H9 (cell line): ENCODE data around the gene LOXL1. TPM values are rescaled to one million over a fixed set of nuclear protein-coding genes. Genes with fewer than 3 reads are reported as not detected.

Experiments
- DNase-seq: peaks from one replicate; pipeline ENCODE4 v3.0.0-alpha.2; 2017
- H2AFZ ChIP-seq: one replicate; pipeline ENCODE4 v1.6.1; 2013; ENCODE audit warnings: mild to moderate bottlenecking, low read length, control low read depth, moderate library complexity
- H2AK5ac ChIP-seq: 2 replicates; pipeline ENCODE4 v1.6.1; 2013; ENCODE audit warnings: low read length, control low read depth, mixed read lengths; ENCODE audit not compliant: insufficient read length
- H2BK120ac ChIP-seq: one replicate; pipeline ENCODE4 v1.6.1; 2013; ENCODE audit warnings: low read depth, mild to moderate bottlenecking, low read length, control low read depth, inconsistent platforms; ENCODE audit not compliant: poor library complexity, severe bottlenecking
- H2BK12ac ChIP-seq: 2 replicates; pipeline ENCODE4 v1.6.1; 2013; ENCODE audit warnings: low read length, control low read depth, mixed read lengths, low read depth; ENCODE audit not compliant: insufficient read length
- H2BK15ac ChIP-seq: 2 replicates; pipeline ENCODE4 v1.6.1; 2013; ENCODE audit warnings: low read depth, low read length, control low read depth
- H2BK20ac ChIP-seq: one replicate; pipeline ENCODE4 v1.6.1; 2013; ENCODE audit warnings: low read depth, mild to moderate bottlenecking, low read length, control low read depth, inconsistent platforms; ENCODE audit not compliant: poor library complexity, severe bottlenecking
- H2BK5ac ChIP-seq: 2 replicates; pipeline ENCODE4 v1.6.1; 2013; ENCODE audit warnings: low read length, control low read depth, mixed read lengths; ENCODE audit not compliant: insufficient read length
- H3K14ac ChIP-seq: 2 replicates; pipeline ENCODE4 v1.6.1; 2013; ENCODE audit warnings: low read length, control low read depth; ENCODE audit not compliant: insufficient read depth
- H3K18ac ChIP-seq: 2 replicates; pipeline ENCODE4 v1.6.1; 2013; ENCODE audit warnings: low read depth, mild to moderate bottlenecking, mixed read lengths, low read length, control low read depth; ENCODE audit not compliant: insufficient read length
- H3K23ac ChIP-seq: 2 replicates; pipeline ENCODE4 v1.6.1; 2013; ENCODE audit warnings: low read length, control low read depth, mixed read lengths, low read depth; ENCODE audit not compliant: insufficient read length
- H3K23me2 ChIP-seq: 2 replicates; pipeline ENCODE4 v1.6.1; 2013; ENCODE audit warnings: low read depth, mild to moderate bottlenecking, mixed read lengths, low read length, control low read depth; ENCODE audit not compliant: insufficient read length, poor library complexity, severe bottlenecking
- H3K27ac ChIP-seq: 2 replicates; pipeline ENCODE4 v1.5.1; 2013; ENCODE audit warnings: low read length, control low read depth, mixed read lengths, low read depth; ENCODE audit not compliant: insufficient read length
- H3K27me3 ChIP-seq: 2 replicates; pipeline ENCODE4 v1.6.1; 2013; ENCODE audit warnings: low read length, control low read depth, inconsistent platforms; ENCODE audit not compliant: insufficient read depth
- H3K4ac ChIP-seq: 2 replicates; pipeline ENCODE4 v1.6.1; 2013; ENCODE audit warnings: low read depth, mild to moderate bottlenecking, control low read depth, inconsistent platforms, low read length, moderate library complexity
- H3K4me1 ChIP-seq: 2 replicates; pipeline ENCODE4 v1.6.1; 2013; ENCODE audit warnings: low read length, control low read depth, inconsistent platforms; ENCODE audit not compliant: insufficient read depth
- H3K4me2 ChIP-seq: 2 replicates; pipeline ENCODE4 v1.6.1; 2013; ENCODE audit warnings: low read length, control low read depth, mixed read lengths; ENCODE audit not compliant: insufficient read length, insufficient read depth
- H3K56ac ChIP-seq: 2 replicates; pipeline ENCODE4 v1.6.1; 2013; ENCODE audit warnings: low read depth, mild to moderate bottlenecking, mixed read lengths, low read length, control low read depth; ENCODE audit not compliant: insufficient read length
- H3K79me1 ChIP-seq: 2 replicates; pipeline ENCODE4 v1.6.1; 2013; ENCODE audit warnings: low read depth, mild to moderate bottlenecking, moderate library complexity, low read length, control low read depth, inconsistent platforms; ENCODE audit not compliant: insufficient read depth, poor library complexity, severe bottlenecking
- H3K79me2 ChIP-seq: 2 replicates; pipeline ENCODE4 v1.6.1; 2013; ENCODE audit warnings: low read length, control low read depth, inconsistent platforms; ENCODE audit not compliant: insufficient read depth
- H3K9ac ChIP-seq: 2 replicates; pipeline ENCODE4 v1.6.1; 2013; ENCODE audit warnings: low read length, control low read depth, mixed read lengths; ENCODE audit not compliant: insufficient read length; ENCODE audit errors: extremely low read depth
- H3K9me3 ChIP-seq: one replicate; pipeline ENCODE4 v1.6.1; 2013; ENCODE audit warnings: low read depth, low read length, inconsistent platforms; ENCODE audit not compliant: control insufficient read depth
- H3T11ph ChIP-seq: one replicate; pipeline ENCODE4 v1.6.1; 2013; ENCODE audit warnings: mild to moderate bottlenecking, low read length, control low read depth, inconsistent platforms
- H4K20me1 ChIP-seq: one replicate; pipeline ENCODE4 v1.6.1; 2013; ENCODE audit not compliant: control insufficient read depth, insufficient read length, insufficient read depth
- H4K5ac ChIP-seq: 2 replicates; pipeline ENCODE4 v1.6.1; 2013; ENCODE audit warnings: low read depth, mild to moderate bottlenecking, mixed read lengths, low read length, control low read depth; ENCODE audit not compliant: insufficient read length
- H4K8ac ChIP-seq: replicated peaks from 2 replicates; pipeline ENCODE4 v1.6.1; 2013; ENCODE audit warnings: low read length, control low read depth, mixed read lengths, low read depth; ENCODE audit not compliant: insufficient read length
- H4K91ac ChIP-seq: 2 replicates; pipeline ENCODE4 v1.6.1; 2013; ENCODE audit warnings: low read depth, mild to moderate bottlenecking, moderate library complexity, mixed read lengths, low read length, control low read depth; ENCODE audit not compliant: insufficient read length
- H3K27ac Mint-ChIP-seq, 3 experiments: 2 replicates in 2 of 3; 3 replicates in 1 of 3; pipeline ENCODE4 v1.8.0; 2020 to 2021; ENCODE audit warnings: mixed read lengths in 3 of 3, mild to moderate bottlenecking in 1 of 3, moderate library complexity in 1 of 3
- H3K27me3 Mint-ChIP-seq: 2 replicates; pipeline ENCODE4 v1.8.0; 2021; ENCODE audit warnings: low read depth, mild to moderate bottlenecking, moderate library complexity, mixed read lengths
- H3K36me3 Mint-ChIP-seq, 3 experiments: 2 replicates in 2 of 3; 3 replicates in 1 of 3; pipeline ENCODE4 v1.8.0; 2020 to 2021; ENCODE audit warnings: low read depth in 3 of 3, mixed read lengths in 3 of 3; ENCODE audit not compliant: insufficient read depth in 1 of 3
- H3K4me1 Mint-ChIP-seq, 2 experiments: 2 replicates each; pipeline ENCODE4 v1.8.0; 2020; ENCODE audit warnings: mixed read lengths in 2 of 2
- H3K4me3 Mint-ChIP-seq, 2 experiments: 2 replicates in 1 of 2; 3 replicates in 1 of 2; pipeline ENCODE4 v1.8.0; 2020 to 2021; ENCODE audit warnings: mild to moderate bottlenecking in 2 of 2, mixed read lengths in 2 of 2, moderate library complexity in 1 of 2
- H3K9me3 Mint-ChIP-seq, 2 experiments: 2 replicates in 1 of 2; 3 replicates in 1 of 2; pipeline ENCODE4 v1.8.0; 2020; ENCODE audit warnings: mild to moderate bottlenecking in 2 of 2, mixed read lengths in 2 of 2, moderate library complexity in 1 of 2
- WGBS: extraction: QIAGEN DNeasy Blood & Tissue Kit; methylation state at CpG from one replicate; pipeline ENCODE4 v1.1.7; 2013; ENCODE audit warnings: missing lambda C conversion rate, low lambda C conversion rate, mixed read lengths; ENCODE audit not compliant: insufficient read length; ENCODE audit errors: extremely low coverage; 5-methylcytosine and 5-hydroxymethylcytosine counted together
- total RNA-seq: library from RNA; stranded (reverse); gene quantifications from 2 replicates; pipeline ENCODE4 v1.2.1, GENCODE V29; 2021
- TF ChIP-seq, protein P1 (sequence below): fragments of 200-600 bp; sonication (generic); conservative IDR thresholded peaks from 3 replicates; pipeline ENCODE4 v1.8.0; 2021; ENCODE audit warnings: antibody characterized with exemption, mild to moderate bottlenecking

LOXL1 gene
- total RNA-seq, 1 experiment from 2014 or later: 9.1 TPM

DNA sequence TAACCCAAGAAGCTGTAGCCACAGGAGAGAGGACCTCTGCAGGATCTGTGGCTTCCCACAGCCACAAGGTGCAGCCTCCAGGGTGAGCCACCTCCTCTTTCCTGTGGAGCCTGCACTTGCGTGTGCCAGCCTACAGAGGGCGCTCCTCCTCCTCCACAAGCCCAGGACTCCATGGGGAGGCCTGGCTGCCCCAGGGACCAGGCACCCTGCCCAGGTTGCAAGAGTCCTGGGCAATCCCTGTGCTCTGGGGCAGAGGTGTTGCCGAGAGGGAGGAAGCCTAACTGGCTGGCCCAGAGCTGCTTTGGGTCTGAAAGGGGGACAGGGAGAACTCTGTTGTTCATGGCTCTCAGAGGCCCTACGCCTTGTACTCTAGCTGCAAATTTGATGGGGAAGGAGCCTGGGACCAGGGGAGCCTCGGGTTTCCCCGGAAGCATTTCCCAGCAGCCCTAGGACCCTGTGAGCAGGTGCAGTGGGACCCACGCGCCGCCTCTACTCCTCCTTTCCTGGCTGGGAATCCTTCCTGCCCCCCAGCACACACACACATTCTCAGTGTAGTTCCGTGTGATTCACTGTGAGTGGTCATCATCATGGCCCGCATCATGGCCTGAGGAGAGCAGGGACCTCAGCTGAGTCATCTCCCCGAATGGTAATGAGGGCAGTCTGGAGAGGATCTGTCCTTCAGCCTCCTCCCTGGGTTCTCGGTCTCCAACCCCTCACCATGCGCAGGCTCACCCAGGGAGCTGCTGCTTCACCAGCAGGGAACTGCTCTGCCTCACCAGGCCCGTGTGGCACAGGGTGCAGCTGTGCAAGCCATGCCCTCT is 28.6 kb upstream of the LOXL1 start:
- H4K5ac ChIP-seq: no peak overlapping the region
- no peaks in the 10 kb centered on the region for H3K27me3 ChIP-seq
- H3K56ac ChIP-seq: no peak overlapping the region
- H2BK20ac ChIP-seq: no peak overlapping the region
- H3K14ac ChIP-seq: no peak overlapping the region
- Mint-ChIP-seq H3K27ac (no peak overlapping the region), H3K4me1 (peaks cover 14 to 15% of the 10 kb centered on the region in 2 experiments), H3K9me3 (peaks cover 0 to 8% of the 10 kb centered on the region in 2 experiments), H3K4me3 (no peak overlapping the region), H3K36me3 (peaks cover 0 to 4% (median 3%) of the 10 kb centered on the region in 3 experiments; a peak in 1 of 7 replicates), H3K27me3 (peaks cover 1% of the 10 kb centered on the region)
- H3K27ac ChIP-seq: no peak overlapping the region
- H2BK120ac ChIP-seq: no peak overlapping the region
- no peak overlapping the region for H3K9ac ChIP-seq
- no peaks in the 10 kb centered on the region for H4K20me1 ChIP-seq
- no CpG with 5 or more reads among the region's 15 CpGs for WGBS
- no peak overlapping the region for H3K23ac ChIP-seq
- no peak overlapping the region for H2AFZ ChIP-seq
- H4K8ac ChIP-seq: no peak overlapping the region
- no peaks in the 10 kb centered on the region for H3K23me2 ChIP-seq
- H2BK15ac ChIP-seq: no peak overlapping the region
- peak; percentile 85 for DNase-seq
- H3T11ph ChIP-seq: no peak overlapping the region
- no peak overlapping the region for H3K4me2 ChIP-seq
- H3K4me1 ChIP-seq: no peaks in the 10 kb centered on the region
- H3K4ac ChIP-seq: no peak overlapping the region
- H3K9me3 ChIP-seq: no peaks in the 10 kb centered on the region
- no peak overlapping the region for H2BK12ac ChIP-seq
- H3K79me1 ChIP-seq: no peaks in the 10 kb centered on the region
- no peak overlapping the region for H3K18ac ChIP-seq
- no peak overlapping the region for H2AK5ac ChIP-seq
- no peaks in the 10 kb centered on the region for H3K79me2 ChIP-seq
- no peak overlapping the region for H2BK5ac ChIP-seq
- H4K91ac ChIP-seq: no peak overlapping the region
- TF ChIP-seq, protein P1, sequence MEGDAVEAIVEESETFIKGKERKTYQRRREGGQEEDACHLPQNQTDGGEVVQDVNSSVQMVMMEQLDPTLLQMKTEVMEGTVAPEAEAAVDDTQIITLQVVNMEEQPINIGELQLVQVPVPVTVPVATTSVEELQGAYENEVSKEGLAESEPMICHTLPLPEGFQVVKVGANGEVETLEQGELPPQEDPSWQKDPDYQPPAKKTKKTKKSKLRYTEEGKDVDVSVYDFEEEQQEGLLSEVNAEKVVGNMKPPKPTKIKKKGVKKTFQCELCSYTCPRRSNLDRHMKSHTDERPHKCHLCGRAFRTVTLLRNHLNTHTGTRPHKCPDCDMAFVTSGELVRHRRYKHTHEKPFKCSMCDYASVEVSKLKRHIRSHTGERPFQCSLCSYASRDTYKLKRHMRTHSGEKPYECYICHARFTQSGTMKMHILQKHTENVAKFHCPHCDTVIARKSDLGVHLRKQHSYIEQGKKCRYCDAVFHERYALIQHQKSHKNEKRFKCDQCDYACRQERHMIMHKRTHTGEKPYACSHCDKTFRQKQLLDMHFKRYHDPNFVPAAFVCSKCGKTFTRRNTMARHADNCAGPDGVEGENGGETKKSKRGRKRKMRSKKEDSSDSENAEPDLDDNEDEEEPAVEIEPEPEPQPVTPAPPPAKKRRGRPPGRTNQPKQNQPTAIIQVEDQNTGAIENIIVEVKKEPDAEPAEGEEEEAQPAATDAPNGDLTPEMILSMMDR: peak; percentile 99
